IMR-90 (cell line): ENCODE measurements around the gene RNF227.

ENCODE experiments used
- CEBPB ChIP-seq: IDR thresholded peaks from 2 replicates; pipeline ENCODE4 v1.6.1; 2012; ENCODE audit warnings: low read depth, low read length, improper control_type of control experiment
- CTCF ChIP-seq: conservative IDR thresholded peaks from 2 replicates; pipeline ENCODE4 v1.5.1; 2012; ENCODE audit warnings: mild to moderate bottlenecking, low read depth, low read length, improper control_type of control experiment
- FOS ChIP-seq: fragments of 150-350 bp; IDR thresholded peaks from 2 replicates; pipeline ENCODE4 v1.6.1; 2016; ENCODE audit warnings: low read depth, low read length
- MAFK ChIP-seq: IDR thresholded peaks from 2 replicates; pipeline ENCODE4 v1.6.1; 2012; ENCODE audit warnings: low read depth, low read length, improper control_type of control experiment
- MXI1 ChIP-seq: IDR thresholded peaks from 2 replicates; pipeline ENCODE4 v1.6.1; 2012; ENCODE audit warnings: low read depth, mild to moderate bottlenecking, low read length, moderate library complexity, borderline replicate concordance
- POLR2A ChIP-seq: IDR thresholded peaks from 2 replicates; pipeline ENCODE4 v1.6.1; 2012; ENCODE audit warnings: mild to moderate bottlenecking, low read depth, low read length
- RAD21 ChIP-seq: IDR thresholded peaks from 2 replicates; pipeline ENCODE4 v1.6.1; 2012; ENCODE audit warnings: low read length, improper control_type of control experiment
- RFX5 ChIP-seq: IDR thresholded peaks from 2 replicates; pipeline ENCODE4 v1.8.0; 2012; ENCODE audit warnings: low read depth, mild to moderate bottlenecking, low read length, moderate library complexity
- SMC3 ChIP-seq: fragments of 150-350 bp; IDR thresholded peaks from 2 replicates; pipeline ENCODE4 v1.6.1; 2016; ENCODE audit warnings: low read depth, mild to moderate bottlenecking, antibody characterized with exemption, low read length, moderate library complexity
- USF2 ChIP-seq: fragments of 150-350 bp; IDR thresholded peaks from 2 replicates; pipeline ENCODE4 v1.6.1; 2017; ENCODE audit warnings: mild to moderate bottlenecking, antibody characterized with exemption, low read length, low read depth

GRCh38 chr17:7951143-7951792 lies 35.2 kb upstream of the RNF227 start:
- TF ChIP-seq CTCF: no peak
- TF ChIP-seq POLR2A: no peak
- TF ChIP-seq MAFK: no peak
- no peak for TF ChIP-seq MXI1
- no peak for TF ChIP-seq RAD21
- TF ChIP-seq SMC3: no peak
- TF ChIP-seq USF2: no peak
- TF ChIP-seq CEBPB: no peak
- TF ChIP-seq FOS: no peak
- no peak for TF ChIP-seq RFX5
